CD8-positive, alpha-beta memory T cell (primary cell): Measurements from ENCODE around the gene SEZ6L. TPM values are rescaled to one million over a fixed set of nuclear protein-coding genes. Genes with fewer than 3 reads are reported as not detected.

Experiments used
- CTCF ChIA-PET: fragments of 350-600 bp; sonication (Branson Sonifier 250); formaldehyde crosslinking; loops from one replicate; lab custom pipeline; 2021; ENCODE audit warnings: antibody characterized with exemption; lab: Charles Lee
- POLR2A ChIA-PET: fragments of 350-600 bp; sonication (Branson Sonifier 250); formaldehyde crosslinking; loops from one replicate; lab custom pipeline; 2021; ENCODE audit warnings: antibody characterized with exemption; lab: Charles Lee
- DNase-seq, 5 donors: peaks; one replicate each; pipeline versions ENCODE4 v3.0.0 to v3.0.0-alpha.2; 2020 to 2022; ENCODE audit warnings: mixed read lengths in 1 of 5
- H3K27ac ChIP-seq: one replicate; pipeline ENCODE4 v1.7.0; 2013; ENCODE audit warnings: low read depth, mild to moderate bottlenecking, low read length, moderate library complexity
- H3K27me3 ChIP-seq: 2 replicates; pipeline ENCODE4 v1.7.0; 2013; ENCODE audit warnings: low read length, mild to moderate bottlenecking; ENCODE audit not compliant: insufficient read depth, poor library complexity, severe bottlenecking
- H3K36me3 ChIP-seq: 2 replicates; pipeline ENCODE4 v1.7.0; 2013; ENCODE audit warnings: mild to moderate bottlenecking, low read length, moderate library complexity; ENCODE audit not compliant: insufficient read depth
- H3K4me1 ChIP-seq: 2 replicates; pipeline ENCODE4 v1.7.0; 2013; ENCODE audit warnings: mild to moderate bottlenecking, low read length, moderate library complexity; ENCODE audit not compliant: insufficient read depth
- H3K4me3 ChIP-seq: 2 replicates; pipeline ENCODE4 v1.7.0; 2013; ENCODE audit warnings: mild to moderate bottlenecking, low read length
- H3K9me3 ChIP-seq: 2 replicates; pipeline ENCODE4 v1.7.0; 2013; ENCODE audit warnings: mild to moderate bottlenecking, low read length
- H3K27ac Mint-ChIP-seq, 8 donors: one replicate each; pipeline ENCODE4 v1.8.0; 2020 to 2021; ENCODE audit warnings: mixed read lengths in 8 of 8, mild to moderate bottlenecking in 6 of 8, inconsistent platforms in 3 of 8, moderate library complexity in 3 of 8
- H3K27me3 Mint-ChIP-seq, 2 donors: one replicate each; pipeline ENCODE4 v1.8.0; 2020 to 2021; ENCODE audit warnings: mixed read lengths in 2 of 2, mild to moderate bottlenecking in 1 of 2, moderate library complexity in 1 of 2
- H3K36me3 Mint-ChIP-seq, 3 donors: one replicate each; pipeline ENCODE4 v1.8.0; 2020 to 2021; ENCODE audit warnings: mixed read lengths in 3 of 3, inconsistent platforms in 1 of 3, mild to moderate bottlenecking in 1 of 3
- H3K4me1 Mint-ChIP-seq, 3 donors: one replicate each; pipeline ENCODE4 v1.8.0; 2020 to 2021; ENCODE audit warnings: mixed read lengths in 3 of 3, inconsistent platforms in 1 of 3, mild to moderate bottlenecking in 1 of 3
- H3K4me3 Mint-ChIP-seq, 7 donors: one replicate each; pipeline ENCODE4 v1.8.0; 2020 to 2021; ENCODE audit warnings: mixed read lengths in 7 of 7, mild to moderate bottlenecking in 6 of 7, moderate library complexity in 4 of 7, inconsistent platforms in 2 of 7
- H3K9me3 Mint-ChIP-seq, 5 donors: one replicate each; pipeline ENCODE4 v1.8.0; 2020 to 2022; ENCODE audit warnings: mixed read lengths in 5 of 5, mild to moderate bottlenecking in 3 of 5, moderate library complexity in 2 of 5, inconsistent platforms in 1 of 5
- polyA plus RNA-seq: library from polyadenylated mRNA; unstranded; fragments of 300-500 nt; fragmentation: Illumina TruSeq; gene quantifications from one replicate; pipeline ENCODE4 v1.2.3, GENCODE V29; 2021
- total RNA-seq, 2 experiments: library from RNA; stranded (reverse); gene quantifications; one replicate each; pipeline ENCODE4 v1.2.3, GENCODE V29; 2021

The SEZ6L gene
- total and polyA plus RNA-seq, 3 experiments from 2014 or later: not detected

- H3K36me3 ChIP-seq: no peaks in the 10 kb centered on the region
- peaks cover 4% of the 10 kb centered on the region for H3K27me3 ChIP-seq
- Mint-ChIP-seq H3K27me3 (peaks cover 3 to 46% of the 10 kb centered on the region in 2 donors), H3K36me3 (no peaks in the 10 kb centered on the region), H3K9me3 (no peaks in the 10 kb centered on the region), H3K4me3 (no peak overlapping the region), H3K27ac (no peak overlapping the region), H3K4me1 (no peaks in the 10 kb centered on the region)
- H3K27ac ChIP-seq: no peak overlapping the region
- H3K9me3 ChIP-seq: no peaks in the 10 kb centered on the region
- no peaks in the 10 kb centered on the region for H3K4me1 ChIP-seq
- POLR2A ChIA-PET: no interaction called here
- no peak for DNase-seq
- CTCF ChIA-PET: no interaction called here
- no peak overlapping the region for H3K4me3 ChIP-seq
Measured at GRCh38 chr22:26310616-26311015, 141.4 kb downstream of the SEZ6L start.

- no peak overlapping the region for H3K4me3 Mint-ChIP-seq
- no peak overlapping the region for H3K27ac Mint-ChIP-seq
- no peaks in the 10 kb centered on the region for H3K4me1 Mint-ChIP-seq
- DNase-seq: no peak
- no peaks in the 10 kb centered on the region for H3K9me3 Mint-ChIP-seq
- Histone ChIP-seq H3K9me3 (no peaks in the 10 kb centered on the region), H3K27ac (no peak overlapping the region), H3K4me3 (no peak overlapping the region), H3K27me3 (peaks cover 4% of the 10 kb centered on the region), H3K36me3 (no peaks in the 10 kb centered on the region), H3K4me1 (no peaks in the 10 kb centered on the region)
- ChIA-PET CTCF (no interaction called here), POLR2A (no interaction called here)
- peaks cover 3 to 44% of the 10 kb centered on the region in 2 donors for H3K27me3 Mint-ChIP-seq
- H3K36me3 Mint-ChIP-seq: no peaks in the 10 kb centered on the region
Measured at GRCh38 chr22:26313291-26313690, 144.0 kb downstream of the SEZ6L start.

- Mint-ChIP-seq H3K27ac (no peak overlapping the region), H3K36me3 (no peaks in the 10 kb centered on the region), H3K27me3 (peaks cover 2 to 43% of the 10 kb centered on the region in 2 donors), H3K9me3 (no peaks in the 10 kb centered on the region), H3K4me3 (no peak overlapping the region), H3K4me1 (no peaks in the 10 kb centered on the region)
- ChIA-PET POLR2A (no interaction called here), CTCF (no interaction called here)
- H3K27me3 ChIP-seq: peaks cover 4% of the 10 kb centered on the region
- DNase-seq: no peak
- no peak overlapping the region for H3K4me3 ChIP-seq
- no peaks in the 10 kb centered on the region for H3K36me3 ChIP-seq
- H3K4me1 ChIP-seq: no peaks in the 10 kb centered on the region
- no peak overlapping the region for H3K27ac ChIP-seq
- no peaks in the 10 kb centered on the region for H3K9me3 ChIP-seq
Measured at GRCh38 chr22:26314171-26314570, 144.9 kb downstream of the SEZ6L start.

- Histone ChIP-seq H3K36me3 (no peaks in the 10 kb centered on the region), H3K4me3 (no peak overlapping the region), H3K9me3 (no peaks in the 10 kb centered on the region), H3K27me3 (peaks cover 4% of the 10 kb centered on the region), H3K27ac (no peak overlapping the region), H3K4me1 (no peaks in the 10 kb centered on the region)
- Mint-ChIP-seq H3K27ac (no peak overlapping the region), H3K27me3 (peaks cover 2 to 41% of the 10 kb centered on the region in 2 donors), H3K9me3 (no peaks in the 10 kb centered on the region), H3K4me3 (no peak overlapping the region), H3K36me3 (no peaks in the 10 kb centered on the region), H3K4me1 (no peaks in the 10 kb centered on the region)
- DNase-seq: no peak
- CTCF ChIA-PET: no interaction called here
- POLR2A ChIA-PET: no interaction called here
Measured at GRCh38 chr22:26314656-26315055, 145.4 kb downstream of the SEZ6L start.

GRCh38 chr22:26316732-26317285, 147.5 kb downstream of the SEZ6L start:
- Mint-ChIP-seq H3K27me3 (peaks cover 2 to 31% of the 10 kb centered on the region in 2 donors), H3K4me3 (no peak overlapping the region), H3K36me3 (no peaks in the 10 kb centered on the region), H3K9me3 (no peaks in the 10 kb centered on the region), H3K4me1 (no peaks in the 10 kb centered on the region), H3K27ac (no peak overlapping the region)
- ChIA-PET POLR2A (no interaction called here), CTCF (no interaction called here)
- no peaks in the 10 kb centered on the region for H3K27me3 ChIP-seq
- H3K36me3 ChIP-seq: no peaks in the 10 kb centered on the region
- no peak overlapping the region for H3K4me3 ChIP-seq
- no peak for DNase-seq
- H3K4me1 ChIP-seq: no peaks in the 10 kb centered on the region
- no peak overlapping the region for H3K27ac ChIP-seq
- H3K9me3 ChIP-seq: no peaks in the 10 kb centered on the region

GRCh38 chr22:26318975-26319374, 149.7 kb downstream of the SEZ6L start:
- Mint-ChIP-seq H3K27ac (no peak overlapping the region), H3K4me1 (no peaks in the 10 kb centered on the region), H3K9me3 (no peaks in the 10 kb centered on the region), H3K36me3 (no peaks in the 10 kb centered on the region), H3K27me3 (peaks cover 2 to 42% of the 10 kb centered on the region in 2 donors), H3K4me3 (no peak overlapping the region)
- no peaks in the 10 kb centered on the region for H3K4me1 ChIP-seq
- DNase-seq: no peak
- ChIA-PET CTCF (no interaction called here), POLR2A (no interaction called here)
- H3K27me3 ChIP-seq: no peaks in the 10 kb centered on the region
- no peaks in the 10 kb centered on the region for H3K9me3 ChIP-seq
- no peaks in the 10 kb centered on the region for H3K36me3 ChIP-seq
- no peak overlapping the region for H3K27ac ChIP-seq
- H3K4me3 ChIP-seq: no peak overlapping the region

- H3K9me3 Mint-ChIP-seq: no peaks in the 10 kb centered on the region
Measured at GRCh38 chr22:26320447-26320846, 151.2 kb downstream of the SEZ6L start.

GRCh38 chr22:26321469-26321913, 152.2 kb downstream of the SEZ6L start:
- POLR2A ChIA-PET: no interaction called here
- Histone ChIP-seq H3K36me3 (no peaks in the 10 kb centered on the region), H3K9me3 (no peaks in the 10 kb centered on the region), H3K4me1 (no peaks in the 10 kb centered on the region), H3K27me3 (no peaks in the 10 kb centered on the region), H3K27ac (no peak overlapping the region), H3K4me3 (no peak overlapping the region)
- Mint-ChIP-seq H3K9me3 (no peaks in the 10 kb centered on the region), H3K27ac (no peak overlapping the region), H3K36me3 (no peaks in the 10 kb centered on the region), H3K27me3 (peaks cover 8 to 44% of the 10 kb centered on the region in 2 donors), H3K4me3 (no peak overlapping the region), H3K4me1 (no peaks in the 10 kb centered on the region)
- DNase-seq: no peak
- CTCF ChIA-PET: no interaction called here

More at GRCh38 chr22:26320447-26320846, 151.2 kb downstream of the SEZ6L start:
- no peaks in the 10 kb centered on the region for H3K27me3 ChIP-seq
- no peak overlapping the region for H3K27ac ChIP-seq
- Mint-ChIP-seq H3K36me3 (no peaks in the 10 kb centered on the region), H3K4me1 (no peaks in the 10 kb centered on the region), H3K27me3 (peaks cover 5 to 51% of the 10 kb centered on the region in 2 donors), H3K27ac (no peak overlapping the region), H3K4me3 (no peak overlapping the region)
- no peaks in the 10 kb centered on the region for H3K4me1 ChIP-seq
- H3K36me3 ChIP-seq: no peaks in the 10 kb centered on the region
- CTCF ChIA-PET: no interaction called here
- no peak for DNase-seq
- H3K9me3 ChIP-seq: no peaks in the 10 kb centered on the region
- POLR2A ChIA-PET: no interaction called here
- no peak overlapping the region for H3K4me3 ChIP-seq
